ENCODE data around the gene KRTAP10-2.
"Not testable (repeated sequence)": the region's sequence is repeated elsewhere in the genome, so short reads cannot be mapped to it uniquely, and the experiment has no call there.

KRTAP10-2 gene

GRCh38 chr21:44568261-44568660 is 17.0 kb upstream of the KRTAP10-2 start:
- no peak for DNase-seq (ENCODE audit: low read depth in 2 of 2)

GRCh38 chr21:44567481-44568171 is 16.3 kb upstream of the KRTAP10-2 start:
- no peak for DNase-seq (ENCODE audit: low read depth in 2 of 2)

GRCh38 chr21:44566403-44566802 is 15.1 kb upstream of the KRTAP10-2 start:
- DNase-seq (ENCODE audit: low read depth in 2 of 2), result no peak

- no peak for DNase-seq (ENCODE audit: low read depth in 2 of 2)
Measured at GRCh38 chr21:44564886-44565598, 13.7 kb upstream of the KRTAP10-2 start.

- DNase-seq (ENCODE audit: low read depth in 2 of 2), result no peak
Measured at GRCh38 chr21:44564099-44564498, 12.8 kb upstream of the KRTAP10-2 start.

- no peak for DNase-seq (ENCODE audit: low read depth in 2 of 2)
Measured at GRCh38 chr21:44558695-44559094, 7.4 kb upstream of the KRTAP10-2 start, which contains the start of gene KRTAP10-3. Gene KRTAP10-3, minus strand, starts transcription at chr21:44558795. Its CDS starts 80 bp downstream, at chr21:44558715.

- DNase-seq (ENCODE audit: low read depth in 2 of 2), result not testable (repeated sequence)
Measured at GRCh38 chr21:44558329-44558675, 7.0 kb upstream of the KRTAP10-2 start.

GRCh38 chr21:44557491-44558328 is 6.4 kb upstream of the KRTAP10-2 start:
- no peak for DNase-seq (ENCODE audit: low read depth in 2 of 2)

GRCh38 chr21:44556879-44557278 is 5.6 kb upstream of the KRTAP10-2 start:
- DNase-seq (ENCODE audit: low read depth in 2 of 2), result no peak

GRCh38 chr21:44555200-44555875 is 4.0 kb upstream of the KRTAP10-2 start:
- no peak for DNase-seq (ENCODE audit: low read depth in 2 of 2)

GRCh38 chr21:44552681-44553080 is 1.4 kb upstream of the KRTAP10-2 start:
- no peak for DNase-seq (ENCODE audit: low read depth in 2 of 2)

GRCh38 chr21:44552136-44552535 is 831 bp upstream of the KRTAP10-2 start:
- DNase-seq (ENCODE audit: low read depth in 2 of 2), result no peak

GRCh38 chr21:44550807-44551206 is 498 bp downstream of the KRTAP10-2 start:
- no peak for DNase-seq (ENCODE audit: low read depth in 2 of 2)

- DNase-seq (ENCODE audit: low read depth in 2 of 2), result not testable (repeated sequence)
Measured at GRCh38 chr21:44550285-44550684, 1.0 kb downstream of the KRTAP10-2 start.

GRCh38 chr21:44549525-44550211 is 1.6 kb downstream of the KRTAP10-2 start:
- DNase-seq (ENCODE audit: low read depth in 2 of 2), result no peak

- DNase-seq (ENCODE audit: low read depth in 2 of 2), result no peak
Measured at GRCh38 chr21:44548922-44549321, 2.4 kb downstream of the KRTAP10-2 start.

- no peak for DNase-seq (ENCODE audit: low read depth in 2 of 2)
Measured at GRCh38 chr21:44548381-44548780, 2.9 kb downstream of the KRTAP10-2 start.

- DNase-seq (ENCODE audit: low read depth in 2 of 2), result no peak
Measured at GRCh38 chr21:44547656-44548331, 3.5 kb downstream of the KRTAP10-2 start.

- no peak for DNase-seq (ENCODE audit: low read depth in 2 of 2)
Measured at GRCh38 chr21:44544566-44544965, 6.7 kb downstream of the KRTAP10-2 start.

- no peak for DNase-seq (ENCODE audit: low read depth in 2 of 2)
Measured at GRCh38 chr21:44542716-44543115, 8.6 kb downstream of the KRTAP10-2 start.

All from stimulated activated CD8-positive, alpha-beta memory T cell treated with anti-CD3 and anti-CD28 coated beads, Interleukin-15, amount 100 ng/mL, for 48 hours (primary cell).